HepG2 (cell line): ENCODE measurements around the gene GPBAR1. TPM values are rescaled to one million over a fixed set of nuclear protein-coding genes. Genes with fewer than 3 reads are reported as not detected.

Experiments
- ARHGAP35 ChIP-seq: sonication (generic); formaldehyde crosslinking; IDR thresholded peaks from 2 replicates; pipeline ENCODE4 v1.9.0; 2022; ENCODE audit warnings: mild to moderate bottlenecking, inconsistent platforms, moderate library complexity, missing genetic modification reagents, borderline replicate concordance
- BCL3 ChIP-seq: sonication (generic); formaldehyde crosslinking; IDR thresholded peaks from 2 replicates; pipeline ENCODE4 v1.5.1; 2020; ENCODE audit warnings: mild to moderate bottlenecking, missing genetic modification reagents, moderate library complexity
- FOSL2 ChIP-seq: sonication (generic); formaldehyde crosslinking; IDR thresholded peaks from 2 replicates; pipeline ENCODE4 v1.4.0; 2020; ENCODE audit warnings: missing genetic modification reagents
- FOXP4 ChIP-seq: sonication (generic); formaldehyde crosslinking; IDR thresholded peaks from 2 replicates; pipeline ENCODE4 v1.4.0; 2020; ENCODE audit warnings: missing genetic modification reagents
- HMG20A ChIP-seq: IDR thresholded peaks from 2 replicates; pipeline ENCODE4 v1.6.1; 2016; ENCODE audit warnings: borderline replicate concordance
- NKX3-1 ChIP-seq: sonication (generic); formaldehyde crosslinking; IDR thresholded peaks from 2 replicates; pipeline ENCODE4 v1.5.0; 2020; ENCODE audit warnings: missing genetic modification reagents
- PAXIP1 ChIP-seq: sonication (generic); formaldehyde crosslinking; conservative IDR thresholded peaks from 2 replicates; pipeline ENCODE4 v1.4.0; 2020; ENCODE audit warnings: mild to moderate bottlenecking, missing genetic modification reagents, moderate library complexity
- SIN3B ChIP-seq: fragments of 150-350 bp; IDR thresholded peaks from 2 replicates; pipeline ENCODE4 v1.6.1; 2014; ENCODE audit warnings: low read length
- SMC3 ChIP-seq: IDR thresholded peaks from 2 replicates; pipeline ENCODE4 v1.6.1; 2011; ENCODE audit warnings: low read length, improper control_type of control experiment
- SP1 ChIP-seq, 2 experiments: fragments of 450-650 bp in 1 of 2; sonication (generic) in 1 of 2; formaldehyde crosslinking in 1 of 2; IDR thresholded peaks; 2 replicates each; pipeline versions ENCODE4 v1.4.0 to v1.6.1; 2016 to 2020; ENCODE audit warnings: missing genetic modification reagents in 1 of 2
- ZNF446 ChIP-seq: sonication (generic); formaldehyde crosslinking; IDR thresholded peaks from 2 replicates; pipeline ENCODE4 v1.5.0; 2020; ENCODE audit warnings: mild to moderate bottlenecking, missing genetic modification reagents
- ZNF710 ChIP-seq: sonication (generic); formaldehyde crosslinking; IDR thresholded peaks from 2 replicates; pipeline ENCODE4 v1.5.0; 2020; ENCODE audit warnings: mild to moderate bottlenecking, missing genetic modification reagents, borderline replicate concordance
- polyA plus RNA-seq, 8 experiments: library from polyadenylated mRNA; depleted of rRNA in 3 of 8; stranded (reverse) in 7 of 8; unstranded in 1 of 8; fragments of >200 nt; fragmentation: Illumina TruSeq in 4 of 8; extraction: Trizol in 4 of 8; gene quantifications; 2 replicates each; pipeline versions ENCODE4 v1.2.1 to v1.2.3, GENCODE V29; 2011 to 2016; ENCODE audit warnings: low read depth in 4 of 8, missing spikeins in 1 of 8, mixed read lengths in 1 of 8; ENCODE audit not compliant: insufficient read depth in 1 of 8
- total RNA-seq, 5 experiments: library from RNA; depleted of rRNA; stranded (reverse); fragments of >200 nt; fragmentation: Illumina TruSeq; extraction: Trizol; gene quantifications; 2 replicates each; pipeline ENCODE4 v1.2.3, GENCODE V29; 2016; ENCODE audit warnings: low read depth in 1 of 5
- TF ChIP-seq, protein P1 (sequence below), 2 experiments: IDR thresholded peaks; 2 replicates each; pipeline ENCODE4 v1.6.1; 2011 to 2012; ENCODE audit warnings: low read length in 2 of 2, borderline replicate concordance in 1 of 2, low read depth in 1 of 2, mild to moderate bottlenecking in 1 of 2, moderate library complexity in 1 of 2

GPBAR1 gene
- total and polyA plus RNA-seq, 2 of the 13 experiments (the other 11 are each of a cell fraction or from before 2014, with no cell fraction given), result 0.05 to 0.09 TPM

DNA sequence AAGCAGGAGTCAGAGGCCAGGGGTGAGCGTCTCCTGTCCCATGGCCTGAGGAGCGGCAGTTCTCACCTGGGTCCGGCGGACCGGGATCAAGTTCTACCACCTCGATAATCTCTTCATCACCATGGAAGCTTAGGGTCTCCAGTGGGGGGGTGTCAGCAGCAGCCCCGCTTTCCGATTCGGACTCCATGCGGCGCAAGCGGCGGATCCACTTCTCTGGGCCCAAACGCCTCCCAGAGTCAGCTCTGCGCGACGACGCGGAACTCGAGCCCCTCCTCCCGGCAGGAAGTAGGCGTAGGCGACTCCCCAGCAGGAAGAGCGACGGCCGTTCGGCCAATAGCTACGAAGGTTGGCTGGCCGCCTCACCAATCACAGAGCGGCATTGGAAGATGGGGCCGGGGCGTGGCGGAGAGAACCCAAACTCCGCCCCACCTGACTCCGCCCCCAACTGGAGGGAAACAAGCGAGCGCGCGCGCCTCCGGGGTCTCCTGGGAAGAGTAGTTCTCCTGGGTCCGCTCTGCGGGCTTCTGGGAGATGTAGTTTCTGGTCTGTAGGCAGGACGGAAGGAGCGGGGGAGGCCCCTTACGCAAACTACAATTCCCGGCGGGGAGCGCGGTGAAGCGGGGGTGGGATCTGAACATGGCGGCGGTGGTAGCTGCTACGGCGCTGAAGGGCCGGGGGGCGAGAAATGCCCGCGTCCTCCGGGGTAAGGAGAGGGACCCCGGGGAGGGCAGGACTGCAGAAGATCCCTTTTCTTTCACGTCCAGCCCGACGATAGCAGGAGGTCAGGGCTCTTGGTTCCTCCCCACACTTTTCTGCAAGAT, 9.3 kb downstream of the GPBAR1 start, which contains the start of the genes AAMP and PNKD (continued):
- TF ChIP-seq ZNF710 (CRISPR knock-in tag) (no peak; the same call in 1 of the 2 replicates), BCL3 (CRISPR knock-in tag) (peak; percentile 89; the same call in 1 of the 2 replicates), SP1 (IDR thresholded peaks at IDR 0.05) (peak; percentile 81; the same call in 1 of the 2 replicates), SP1 (CRISPR knock-in tag; IDR thresholded peaks at IDR 0.05) (peak; percentile 98), PAXIP1 (CRISPR knock-in tag) (no peak; the same call in 1 of the 2 replicates), FOSL2 (CRISPR knock-in tag) (peak; percentile 18; the same call in 1 of the 2 replicates), FOXP4 (CRISPR knock-in tag) (0 out of 2 replicates have a peak, but pooled peaks have one; percentile 22), HMG20A (no peak; the same call in 1 of the 2 replicates), SIN3B (peak; percentile 75; the same call in 1 of the 2 replicates), ARHGAP35 (no peak), SMC3 (no peak), ZNF446 (CRISPR knock-in tag) (peak; percentile 76; the same call in 1 of the 2 replicates), NKX3-1 (CRISPR knock-in tag) (peak; percentile 84; the same call in 1 of the 2 replicates)
- TF ChIP-seq, protein P1, sequence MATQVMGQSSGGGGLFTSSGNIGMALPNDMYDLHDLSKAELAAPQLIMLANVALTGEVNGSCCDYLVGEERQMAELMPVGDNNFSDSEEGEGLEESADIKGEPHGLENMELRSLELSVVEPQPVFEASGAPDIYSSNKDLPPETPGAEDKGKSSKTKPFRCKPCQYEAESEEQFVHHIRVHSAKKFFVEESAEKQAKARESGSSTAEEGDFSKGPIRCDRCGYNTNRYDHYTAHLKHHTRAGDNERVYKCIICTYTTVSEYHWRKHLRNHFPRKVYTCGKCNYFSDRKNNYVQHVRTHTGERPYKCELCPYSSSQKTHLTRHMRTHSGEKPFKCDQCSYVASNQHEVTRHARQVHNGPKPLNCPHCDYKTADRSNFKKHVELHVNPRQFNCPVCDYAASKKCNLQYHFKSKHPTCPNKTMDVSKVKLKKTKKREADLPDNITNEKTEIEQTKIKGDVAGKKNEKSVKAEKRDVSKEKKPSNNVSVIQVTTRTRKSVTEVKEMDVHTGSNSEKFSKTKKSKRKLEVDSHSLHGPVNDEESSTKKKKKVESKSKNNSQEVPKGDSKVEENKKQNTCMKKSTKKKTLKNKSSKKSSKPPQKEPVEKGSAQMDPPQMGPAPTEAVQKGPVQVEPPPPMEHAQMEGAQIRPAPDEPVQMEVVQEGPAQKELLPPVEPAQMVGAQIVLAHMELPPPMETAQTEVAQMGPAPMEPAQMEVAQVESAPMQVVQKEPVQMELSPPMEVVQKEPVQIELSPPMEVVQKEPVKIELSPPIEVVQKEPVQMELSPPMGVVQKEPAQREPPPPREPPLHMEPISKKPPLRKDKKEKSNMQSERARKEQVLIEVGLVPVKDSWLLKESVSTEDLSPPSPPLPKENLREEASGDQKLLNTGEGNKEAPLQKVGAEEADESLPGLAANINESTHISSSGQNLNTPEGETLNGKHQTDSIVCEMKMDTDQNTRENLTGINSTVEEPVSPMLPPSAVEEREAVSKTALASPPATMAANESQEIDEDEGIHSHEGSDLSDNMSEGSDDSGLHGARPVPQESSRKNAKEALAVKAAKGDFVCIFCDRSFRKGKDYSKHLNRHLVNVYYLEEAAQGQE (IDR thresholded peaks at IDR 0.05; ENCODE audit: borderline replicate concordance in 1 of 2, low read depth in 1 of 2, low read length in 2 of 2), result peak in 1 of 2 experiments; percentile 24; a peak in 1 of 4 replicates
